Mucosa of stomach (tissue), 1 donor: ENCODE measurements around the gene EHBP1L1.

ENCODE experiments used
- H3K27me3 ChIP-seq: one replicate; pipeline ENCODE4 v1.7.0; 2013; ENCODE audit warnings: mild to moderate bottlenecking, low read length; ENCODE audit not compliant: control insufficient read depth, insufficient read depth
- H3K36me3 ChIP-seq: one replicate; pipeline ENCODE4 v1.7.0; 2013; ENCODE audit warnings: low read length; ENCODE audit not compliant: control insufficient read depth, insufficient read depth
- H3K4me1 ChIP-seq: one replicate; pipeline ENCODE4 v1.7.0; 2013; ENCODE audit warnings: mild to moderate bottlenecking, low read length; ENCODE audit not compliant: control insufficient read depth, insufficient read depth
- H3K4me3 ChIP-seq: one replicate; pipeline ENCODE4 v1.7.0; 2013; ENCODE audit warnings: low read length
- H3K9ac ChIP-seq: one replicate; pipeline ENCODE4 v1.7.0; 2013; ENCODE audit warnings: mild to moderate bottlenecking, low read length, moderate library complexity
- H3K9me3 ChIP-seq: one replicate; pipeline ENCODE4 v1.7.0; 2013; ENCODE audit warnings: mild to moderate bottlenecking, low read length, moderate library complexity; ENCODE audit not compliant: control insufficient read depth
- donor health status: Pancreatic carcinoma.

The EHBP1L1 gene

GRCh38 chr11:65623177-65623576, 47.3 kb downstream of the EHBP1L1 start:
- no peak overlapping the region for H3K9ac ChIP-seq
- H3K4me3 ChIP-seq = no peak overlapping the region
- H3K4me1 ChIP-seq = no peaks in the 10 kb centered on the region
- peaks cover 13% of the 10 kb centered on the region for H3K36me3 ChIP-seq
- H3K27me3 ChIP-seq = no peaks in the 10 kb centered on the region
- no peaks in the 10 kb centered on the region for H3K9me3 ChIP-seq

- no peaks in the 10 kb centered on the region for H3K4me1 ChIP-seq
- H3K27me3 ChIP-seq = no peaks in the 10 kb centered on the region
- no peak overlapping the region for H3K9ac ChIP-seq
- H3K4me3 ChIP-seq = no peak overlapping the region
- H3K9me3 ChIP-seq = no peaks in the 10 kb centered on the region
- H3K36me3 ChIP-seq = peaks cover 18% of the 10 kb centered on the region
These were observed 48.2 kb downstream of the EHBP1L1 start for GRCh38 chr11:65623852-65624616.

- Histone ChIP-seq H3K27me3 (no peaks in the 10 kb centered on the region), H3K36me3 (peaks cover 28% of the 10 kb centered on the region), H3K9ac (no peak overlapping the region), H3K4me1 (no peaks in the 10 kb centered on the region), H3K9me3 (no peaks in the 10 kb centered on the region), H3K4me3 (no peak overlapping the region)
These were observed 49.2 kb downstream of the EHBP1L1 start for GRCh38 chr11:65624931-65625627.

- H3K4me1 ChIP-seq = no peaks in the 10 kb centered on the region
- no peaks in the 10 kb centered on the region for H3K9me3 ChIP-seq
- H3K36me3 ChIP-seq = peaks cover 28% of the 10 kb centered on the region
- H3K27me3 ChIP-seq = no peaks in the 10 kb centered on the region
- no peak overlapping the region for H3K9ac ChIP-seq
- H3K4me3 ChIP-seq = no peak overlapping the region
These were observed 49.9 kb downstream of the EHBP1L1 start for GRCh38 chr11:65625628-65626342.

GRCh38 chr11:65627202-65627601, 51.3 kb downstream of the EHBP1L1 start:
- Histone ChIP-seq H3K9me3 (no peaks in the 10 kb centered on the region), H3K4me1 (no peaks in the 10 kb centered on the region), H3K36me3 (peaks cover 28% of the 10 kb centered on the region), H3K9ac (no peak overlapping the region), H3K27me3 (no peaks in the 10 kb centered on the region), H3K4me3 (no peak overlapping the region)

GRCh38 chr11:65629579-65629978, 53.7 kb downstream of the EHBP1L1 start:
- Histone ChIP-seq H3K27me3 (no peaks in the 10 kb centered on the region), H3K4me1 (no peaks in the 10 kb centered on the region), H3K9me3 (no peaks in the 10 kb centered on the region), H3K4me3 (no peak overlapping the region), H3K9ac (no peak overlapping the region), H3K36me3 (peaks cover 28% of the 10 kb centered on the region)

GRCh38 chr11:65630215-65630614, 54.4 kb downstream of the EHBP1L1 start:
- Histone ChIP-seq H3K9ac (no peak overlapping the region), H3K4me1 (no peaks in the 10 kb centered on the region), H3K36me3 (peaks cover 32% of the 10 kb centered on the region)

GRCh38 chr11:65633390-65634108, 57.7 kb downstream of the EHBP1L1 start:
- Histone ChIP-seq H3K36me3 (peaks cover 26% of the 10 kb centered on the region), H3K4me1 (peaks cover 15% of the 10 kb centered on the region), H3K9me3 (no peaks in the 10 kb centered on the region), H3K4me3 (no peak overlapping the region), H3K9ac (no peak overlapping the region), H3K27me3 (no peaks in the 10 kb centered on the region)

More at GRCh38 chr11:65630215-65630614, 54.4 kb downstream of the EHBP1L1 start:
- no peak overlapping the region for H3K4me3 ChIP-seq
- no peaks in the 10 kb centered on the region for H3K27me3 ChIP-seq
- H3K9me3 ChIP-seq = no peaks in the 10 kb centered on the region

GRCh38 chr11:65634109-65634436, 58.2 kb downstream of the EHBP1L1 start:
- H3K27me3 ChIP-seq = no peaks in the 10 kb centered on the region
- H3K9ac ChIP-seq = no peak overlapping the region
- H3K4me1 ChIP-seq = peaks cover 19% of the 10 kb centered on the region
- H3K4me3 ChIP-seq = no peak overlapping the region
- no peaks in the 10 kb centered on the region for H3K9me3 ChIP-seq
- peaks cover 22% of the 10 kb centered on the region for H3K36me3 ChIP-seq

- Histone ChIP-seq H3K9me3 (no peaks in the 10 kb centered on the region), H3K27me3 (no peaks in the 10 kb centered on the region), H3K4me3 (no peak overlapping the region), H3K9ac (no peak overlapping the region), H3K36me3 (peaks cover 18% of the 10 kb centered on the region), H3K4me1 (peaks cover 19% of the 10 kb centered on the region)
These were observed 58.6 kb downstream of the EHBP1L1 start for GRCh38 chr11:65634440-65634839.

GRCh38 chr11:65634905-65635731, 59.3 kb downstream of the EHBP1L1 start:
- H3K36me3 ChIP-seq = peaks cover 13% of the 10 kb centered on the region

More at GRCh38 chr11:65634905-65635731, 59.3 kb downstream of the EHBP1L1 start:
- H3K4me3 ChIP-seq = no peak overlapping the region
- no peak overlapping the region for H3K9ac ChIP-seq
- H3K27me3 ChIP-seq = no peaks in the 10 kb centered on the region
- H3K4me1 ChIP-seq = peaks cover 19% of the 10 kb centered on the region
- H3K9me3 ChIP-seq = no peaks in the 10 kb centered on the region
